ENCODE measurements around the gene ZC3H18.

DNA sequence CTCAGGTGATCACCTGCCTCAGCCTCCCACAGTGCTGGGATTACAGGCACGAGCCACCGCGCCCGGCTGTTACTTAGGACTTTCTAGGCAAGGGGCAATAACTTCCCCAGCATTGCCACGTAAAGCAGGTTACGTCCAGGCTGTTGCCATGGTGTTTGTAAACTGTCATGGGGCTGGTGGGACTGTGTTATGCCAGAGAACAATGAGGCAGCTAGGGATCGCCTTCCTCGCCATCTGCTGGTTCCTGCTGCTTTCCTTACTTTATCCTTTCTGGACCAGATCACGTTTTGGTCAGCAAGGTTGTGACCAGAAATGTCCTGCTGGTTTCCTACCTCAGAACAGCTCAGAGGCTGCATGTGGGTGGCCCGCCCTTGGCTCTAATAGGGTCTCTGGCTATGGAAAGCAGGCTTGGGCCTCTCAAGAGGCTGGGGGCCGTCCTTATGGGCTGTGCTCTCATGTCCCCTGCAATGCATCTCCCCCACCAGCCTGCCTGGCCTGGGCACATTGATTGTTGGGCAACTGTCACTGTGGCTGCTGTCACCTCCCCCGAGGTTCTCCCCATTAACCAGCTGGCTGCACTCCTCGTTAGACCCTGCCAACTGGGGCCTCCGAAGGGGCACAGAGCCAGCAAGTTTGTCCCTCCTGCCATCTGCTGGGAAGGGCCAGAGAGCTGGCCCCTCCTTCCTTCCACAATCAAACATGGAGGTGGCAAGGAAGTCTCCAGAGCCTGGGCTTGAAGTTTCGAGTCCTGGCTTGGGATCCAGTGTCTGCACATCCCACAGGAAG is 28.2 kb upstream of the ZC3H18 start:
- no peak for TF ChIP-seq CTCF (conservative IDR thresholded peaks at IDR 0.05)
- TF ChIP-seq EZH2 (IDR thresholded peaks at IDR 0.05; ENCODE audit: low read depth), result no peak
